ENCODE results near the gene COPS6.

GRCh38 chr7:100101016-100101862, 12.5 kb downstream of the COPS6 start, which contains the start of the genes AP4M1 and MCM7:
- TF ChIP-seq CTCF (IDR thresholded peaks at IDR 0.05) (no peak), POLR2A (IDR thresholded peaks at IDR 0.05) (no peak)
